SIG-M5 treated with dmso at 0.1 percent for 504 hours (cell line): Measurements from ENCODE around the gene RPS6KL1.
A peak's percentile ranks its signal among the peaks of the same experiment; 100 is the strongest.

ENCODE experiments used
- DNase-seq: peaks from one replicate; lab custom pipeline; 2025; ENCODE audit not compliant: unreplicated experiment; lab: John Stamatoyannopoulos, UW

The RPS6KL1 gene, protein sequence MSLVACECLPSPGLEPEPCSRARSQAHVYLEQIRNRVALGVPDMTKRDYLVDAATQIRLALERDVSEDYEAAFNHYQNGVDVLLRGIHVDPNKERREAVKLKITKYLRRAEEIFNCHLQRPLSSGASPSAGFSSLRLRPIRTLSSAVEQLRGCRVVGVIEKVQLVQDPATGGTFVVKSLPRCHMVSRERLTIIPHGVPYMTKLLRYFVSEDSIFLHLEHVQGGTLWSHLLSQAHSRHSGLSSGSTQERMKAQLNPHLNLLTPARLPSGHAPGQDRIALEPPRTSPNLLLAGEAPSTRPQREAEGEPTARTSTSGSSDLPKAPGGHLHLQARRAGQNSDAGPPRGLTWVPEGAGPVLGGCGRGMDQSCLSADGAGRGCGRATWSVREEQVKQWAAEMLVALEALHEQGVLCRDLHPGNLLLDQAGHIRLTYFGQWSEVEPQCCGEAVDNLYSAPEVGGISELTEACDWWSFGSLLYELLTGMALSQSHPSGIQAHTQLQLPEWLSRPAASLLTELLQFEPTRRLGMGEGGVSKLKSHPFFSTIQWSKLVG

DNA sequence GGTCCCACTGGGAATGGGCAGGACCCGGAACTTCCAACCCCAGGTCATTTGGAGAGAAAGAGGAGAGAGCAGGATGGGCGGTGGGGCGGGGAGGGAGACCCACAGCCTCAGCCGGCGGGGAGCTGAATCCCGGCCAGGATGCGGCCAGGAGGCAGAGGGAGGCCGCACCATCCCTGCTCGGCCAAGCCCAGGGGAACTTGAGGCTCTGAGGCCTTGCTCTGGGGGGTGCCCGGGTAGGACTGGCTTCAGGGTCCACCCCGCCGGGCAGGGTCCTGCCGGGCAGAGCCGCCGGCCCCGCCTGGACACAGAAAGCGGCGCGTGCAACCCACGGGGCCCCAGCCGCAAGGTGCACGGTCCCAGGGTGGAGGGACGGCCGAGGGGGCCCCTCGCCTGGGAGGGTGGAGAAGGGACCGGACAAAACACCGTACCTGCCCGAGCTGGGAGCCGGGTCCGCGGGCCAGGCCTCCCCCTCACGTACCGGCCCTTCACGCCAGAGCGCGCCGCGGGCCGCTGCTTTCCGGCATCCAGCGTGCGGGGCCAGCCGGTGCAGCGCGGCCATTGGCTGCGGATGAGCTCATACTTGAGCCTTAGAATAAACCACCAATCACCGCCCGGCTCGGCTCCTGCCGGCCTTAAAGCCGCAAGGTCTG is at the start of gene RPS6KL1:
RPS6KL1 (minus strand) TSS at position 509 of the 650 bp plus-strand sequence. CDS start 1,719 bp downstream, outside the sequence.
- peak; percentile 81 for DNase-seq

DNA sequence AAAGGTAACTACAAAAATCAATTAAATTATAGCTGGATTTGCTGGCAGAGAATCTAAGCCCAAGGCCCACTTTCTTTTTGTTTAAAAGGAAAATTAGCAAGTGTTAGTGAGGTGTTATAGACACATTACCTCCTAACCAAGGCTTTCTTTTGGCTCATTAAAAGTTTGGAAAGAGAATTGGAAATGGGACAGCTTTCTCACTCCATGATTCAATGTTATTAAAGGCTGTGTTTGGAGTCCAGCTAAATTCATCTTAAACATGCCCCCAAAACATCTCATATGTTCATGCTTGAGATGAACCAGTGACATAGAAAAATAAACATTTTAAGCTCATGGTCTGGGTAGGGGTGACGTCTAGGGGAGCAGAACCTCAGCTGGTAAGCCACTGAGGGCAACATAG is 45.8 kb upstream of the RPS6KL1 start:
- DNase-seq, result no peak

DNA sequence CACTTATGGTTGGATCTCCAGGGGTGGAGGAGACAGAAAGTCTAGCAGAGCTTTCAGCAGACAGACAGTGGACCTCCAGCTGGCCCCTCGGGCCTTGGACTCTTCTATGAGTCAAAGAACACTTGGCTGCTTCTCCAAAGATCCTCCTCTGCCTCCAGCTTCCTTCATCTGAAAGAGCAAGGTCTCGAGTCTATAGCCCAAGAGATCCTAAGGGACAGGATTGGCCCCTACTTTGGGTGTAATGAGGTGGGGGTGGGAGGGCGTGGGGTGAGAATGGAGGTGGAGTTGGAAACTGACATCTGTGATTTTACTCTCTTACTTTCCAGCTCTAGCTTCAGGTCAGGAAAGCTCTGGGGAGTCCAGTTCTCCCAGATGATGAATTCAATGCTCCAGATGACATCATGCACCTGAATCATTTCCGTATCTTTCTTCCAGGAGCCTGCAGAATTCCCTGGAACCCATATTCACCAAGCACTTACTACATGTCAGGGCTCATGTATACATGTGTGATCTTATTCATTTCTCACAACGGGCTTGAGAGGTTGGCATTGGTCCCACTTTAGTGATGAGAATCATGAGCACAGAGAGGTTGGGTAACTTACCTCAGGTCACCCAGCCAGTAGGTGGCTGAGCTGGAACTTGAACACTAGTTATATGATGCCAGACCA is 42.6 kb upstream of the RPS6KL1 start:
- no peak for DNase-seq

DNA sequence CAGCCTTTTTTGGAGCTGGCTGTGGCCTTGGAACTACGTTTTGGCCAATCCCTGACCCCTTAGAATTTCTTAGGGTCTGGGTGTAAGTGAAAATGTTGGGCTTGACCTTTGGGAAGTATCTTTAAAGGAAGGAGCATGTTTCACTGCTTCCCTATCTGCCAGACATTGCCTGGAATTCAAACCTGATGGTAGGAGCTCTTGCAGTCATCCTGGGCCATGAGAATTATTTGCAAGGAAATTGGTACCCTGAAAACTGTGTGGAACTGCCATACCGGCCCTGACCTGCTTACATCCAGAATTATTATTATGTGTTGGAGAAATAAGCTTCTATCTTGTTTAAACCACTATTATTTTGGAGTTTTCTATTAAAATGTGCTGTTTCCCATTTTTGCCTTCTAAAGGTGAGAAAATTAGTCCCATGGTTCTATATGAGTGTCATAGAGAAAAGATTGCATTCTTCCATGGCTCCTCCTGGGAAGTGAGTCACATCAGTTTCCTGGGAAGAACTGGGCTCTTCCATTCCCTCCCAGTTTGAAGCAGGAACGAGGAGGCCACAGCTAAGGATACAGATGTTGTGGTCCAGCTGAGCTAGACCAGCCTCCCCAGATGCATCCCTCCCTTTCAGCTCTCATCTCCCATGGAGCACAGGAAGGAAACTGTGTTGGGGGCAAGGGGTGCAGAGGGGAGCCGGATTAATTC is 41.9 kb upstream of the RPS6KL1 start:
- no peak for DNase-seq

DNA sequence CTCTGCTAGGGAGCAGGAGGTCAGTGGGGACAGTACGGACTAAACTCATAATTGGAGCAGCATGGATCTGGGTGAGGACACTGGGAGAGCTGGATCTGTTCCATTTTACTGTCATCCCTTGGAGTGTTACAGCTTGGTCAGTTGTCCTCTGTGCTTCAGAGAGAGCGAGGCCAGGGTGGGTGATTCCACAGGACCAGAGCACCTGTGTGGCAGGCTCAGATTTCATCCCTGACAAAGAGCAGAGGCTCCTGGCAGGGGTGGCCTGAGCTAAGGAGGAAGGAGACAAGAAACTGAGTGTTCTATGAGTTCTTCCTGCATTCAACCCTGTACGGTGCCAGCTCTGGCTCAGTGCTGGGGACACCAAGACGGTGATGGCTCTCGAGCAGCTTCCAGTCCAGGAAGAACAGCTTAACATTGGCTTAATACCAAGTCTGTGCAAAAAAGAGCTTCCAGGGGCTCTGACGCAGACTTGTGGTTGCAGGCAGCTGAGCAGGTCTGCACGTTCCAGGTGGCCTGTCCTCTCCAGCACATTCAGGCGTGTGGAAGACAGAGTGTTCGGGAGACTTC is 40.7 kb upstream of the RPS6KL1 start:
- DNase-seq, result no peak

DNA sequence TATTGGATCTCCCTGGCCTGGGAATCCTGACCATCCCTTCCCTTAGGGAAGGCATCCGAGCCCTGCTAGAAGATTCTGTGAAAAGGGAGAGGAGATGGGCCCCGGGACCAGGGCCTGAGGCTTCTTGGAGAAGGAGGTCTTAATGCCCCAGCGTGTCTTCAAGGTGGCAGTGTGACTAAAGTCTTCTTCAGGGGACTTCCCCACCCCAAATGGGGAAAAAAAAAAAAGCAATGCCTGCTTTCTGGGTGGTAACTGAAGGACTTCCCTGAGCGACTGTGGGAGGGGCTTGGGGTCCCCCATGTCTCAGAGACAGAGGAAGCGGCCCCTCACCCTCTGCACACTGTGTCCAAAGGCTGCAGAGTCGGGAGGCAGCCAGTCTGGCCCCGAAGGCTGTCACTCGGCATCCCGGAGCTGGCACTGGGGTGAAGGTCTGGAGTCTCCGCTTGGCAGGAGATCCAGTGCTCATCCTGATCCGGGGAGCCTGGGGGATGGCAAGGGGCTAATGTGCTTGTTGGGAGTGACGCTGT is 40.2 kb upstream of the RPS6KL1 start:
- no peak for DNase-seq

DNA sequence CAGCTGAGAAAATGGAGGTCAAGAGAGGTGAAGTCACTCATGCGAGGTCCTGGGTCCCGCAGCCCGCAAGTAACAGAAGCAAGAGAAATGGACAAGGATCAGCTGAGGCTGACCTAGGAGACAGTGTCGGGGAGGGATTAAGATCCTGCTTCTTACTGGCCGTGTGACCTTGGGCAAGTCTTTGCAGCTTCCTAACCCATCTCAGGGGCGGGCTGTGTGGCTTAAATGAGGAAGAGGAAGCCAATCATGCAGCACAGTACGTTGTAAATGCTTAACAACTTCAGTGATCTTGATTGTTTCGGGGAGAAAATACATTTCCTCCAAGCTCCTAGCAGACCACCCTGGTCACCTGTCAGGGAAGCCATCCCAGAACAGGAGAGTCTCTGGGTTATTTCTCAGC is 39.4 kb upstream of the RPS6KL1 start:
- peak; percentile 57 for DNase-seq

DNA sequence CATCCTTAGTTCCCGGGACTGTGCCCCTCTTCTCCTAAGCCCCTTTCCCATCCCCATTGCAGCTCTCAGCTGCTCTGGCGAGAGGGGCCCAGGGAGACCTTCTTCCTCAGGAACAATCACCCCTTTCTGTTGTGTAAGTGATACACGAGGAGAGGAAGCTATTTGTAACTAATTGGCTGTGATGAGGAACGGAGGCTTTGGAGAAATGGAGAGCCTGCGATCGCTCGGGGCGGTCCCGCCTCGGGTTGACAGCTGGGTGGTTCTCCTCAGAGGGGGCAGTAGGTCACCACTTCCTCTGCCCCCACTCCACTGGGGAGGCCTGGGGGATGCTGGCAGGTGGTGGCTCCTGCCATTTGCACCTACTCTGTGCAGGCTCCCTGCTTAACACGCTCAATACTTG is 39.0 kb upstream of the RPS6KL1 start:
- DNase-seq, result no peak

DNA sequence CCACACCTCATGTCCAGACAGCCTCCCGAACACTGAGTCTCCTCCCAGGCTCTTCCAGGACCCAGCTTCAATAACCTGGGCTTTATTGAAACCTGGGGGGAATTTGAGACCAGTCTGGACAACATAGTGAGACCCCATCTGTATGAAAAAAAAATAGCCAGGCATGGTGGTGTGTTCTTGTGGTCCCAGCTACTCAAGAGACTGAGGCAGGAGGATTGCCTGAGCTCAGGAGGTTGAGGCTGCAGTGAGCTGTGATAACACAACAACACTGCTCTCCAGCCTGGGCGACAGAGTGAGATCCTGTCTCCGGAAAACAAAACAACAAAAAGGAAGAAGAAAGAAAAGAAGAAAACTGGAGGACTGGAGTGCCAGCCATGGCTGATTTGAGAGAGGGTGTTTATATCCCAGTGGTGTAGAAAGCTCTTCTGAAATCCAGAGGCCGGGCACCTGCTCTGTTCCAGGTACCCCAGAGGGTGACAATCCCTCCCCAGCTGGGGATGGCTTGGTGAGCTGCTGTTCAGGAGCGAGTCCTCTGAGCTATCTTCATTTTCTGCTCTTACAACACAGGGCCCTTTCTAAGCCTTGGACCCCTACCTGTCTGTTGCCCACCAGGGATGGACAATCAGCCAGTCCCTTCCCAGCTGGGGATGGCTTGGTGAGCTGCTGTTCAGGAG is 38.3 kb upstream of the RPS6KL1 start:
- no peak for DNase-seq

DNA sequence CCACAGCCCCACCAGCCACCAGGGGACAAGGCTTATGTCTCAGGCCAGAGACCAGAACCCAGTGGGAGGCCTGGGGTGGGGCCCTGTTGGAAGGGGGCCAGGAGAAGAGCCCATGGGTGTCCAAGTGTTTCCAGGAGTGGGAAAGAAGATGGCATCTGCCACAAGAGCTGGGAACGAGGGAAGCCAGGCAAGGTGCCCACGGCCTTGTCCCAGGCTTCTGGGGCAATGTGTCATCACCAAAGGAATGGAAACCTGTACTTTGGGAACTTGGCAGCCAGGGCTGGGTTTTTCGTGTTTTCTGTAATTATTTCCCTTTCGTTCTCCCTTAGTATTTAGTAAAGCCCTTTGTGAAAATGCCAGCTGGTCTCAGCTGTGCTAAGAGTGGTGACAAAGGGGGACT is 37.7 kb upstream of the RPS6KL1 start:
- no peak for DNase-seq

DNA sequence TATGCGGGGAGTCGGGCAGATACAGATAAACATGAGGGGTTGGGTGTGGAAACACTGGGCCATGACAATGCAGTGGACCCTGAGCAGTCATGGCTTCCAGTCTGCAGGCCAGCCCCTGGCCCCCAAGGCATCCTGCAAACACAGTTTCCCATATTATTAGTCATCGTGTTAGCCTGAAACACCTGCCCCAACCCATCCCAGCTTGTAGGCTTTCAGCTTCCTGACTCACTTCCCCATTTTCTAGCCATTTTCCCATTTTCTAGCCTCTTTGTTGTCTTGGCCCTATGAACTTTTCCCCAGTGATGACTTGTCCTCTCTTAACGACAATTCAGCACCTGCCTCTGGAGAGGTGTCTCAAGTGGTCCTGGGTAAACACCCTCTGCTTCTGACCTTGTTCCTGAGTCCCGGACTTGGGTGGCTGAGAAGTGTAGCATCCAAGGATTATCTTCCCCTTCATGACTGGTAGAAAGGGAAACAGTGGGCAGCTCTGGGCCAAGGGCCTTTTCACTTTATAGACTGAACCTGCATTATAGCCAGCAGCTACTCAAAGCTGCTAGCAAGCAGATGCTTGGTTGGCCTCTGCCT is 36.6 kb upstream of the RPS6KL1 start:
- no peak for DNase-seq

DNA sequence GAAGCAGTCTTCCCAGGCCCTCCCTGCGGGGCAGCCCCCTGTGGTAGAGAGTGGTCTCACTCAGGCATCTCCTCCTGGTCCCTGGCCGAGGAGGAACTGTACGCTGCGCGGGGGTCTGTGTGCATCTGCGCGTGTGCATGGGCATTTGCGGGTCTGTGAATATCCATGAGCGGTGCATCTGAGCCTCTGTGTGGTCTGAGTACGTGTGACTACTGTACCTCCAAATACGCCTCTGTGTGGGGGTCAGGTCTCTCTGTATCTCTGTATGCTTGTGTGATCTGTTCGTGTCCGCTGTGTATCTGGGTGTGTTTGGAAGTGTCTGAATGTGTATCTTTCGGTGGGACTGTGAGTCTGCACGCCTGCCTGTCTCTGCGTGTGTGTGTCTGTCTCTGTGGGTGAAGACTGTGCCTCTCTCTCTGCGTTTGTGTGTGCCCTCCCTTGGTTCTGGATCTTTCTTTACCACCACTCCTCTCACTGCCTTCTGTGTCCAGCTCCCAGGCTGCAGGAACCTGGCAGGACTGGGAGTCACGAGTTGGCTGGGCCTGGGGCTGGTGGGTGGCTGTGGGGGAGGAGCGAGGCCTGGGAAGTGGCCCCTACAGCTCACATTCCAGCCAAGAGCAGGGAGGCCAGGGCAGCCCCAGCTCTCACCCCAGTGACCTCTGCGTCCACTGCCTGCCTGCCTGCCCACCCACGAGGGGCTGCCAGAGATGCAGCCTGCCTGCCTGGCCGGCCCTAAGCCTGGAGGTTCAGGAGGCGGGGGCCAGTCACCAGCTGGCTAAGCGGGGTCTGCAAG is 33.4 kb upstream of the RPS6KL1 start:
- DNase-seq, result no peak

DNA sequence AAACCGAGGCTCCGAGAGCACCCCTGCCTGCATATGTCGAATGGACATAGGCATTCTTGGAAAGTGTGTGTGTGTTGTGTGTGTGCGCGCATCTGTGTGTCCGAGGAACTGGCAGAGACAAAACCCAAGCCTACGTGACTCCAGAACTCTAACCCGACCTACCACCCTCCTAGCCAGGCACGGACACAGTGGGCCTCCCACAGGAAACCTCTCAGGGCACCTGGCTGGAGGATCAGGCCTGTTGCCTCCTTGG is 32.9 kb upstream of the RPS6KL1 start:
- DNase-seq, result no peak

DNA sequence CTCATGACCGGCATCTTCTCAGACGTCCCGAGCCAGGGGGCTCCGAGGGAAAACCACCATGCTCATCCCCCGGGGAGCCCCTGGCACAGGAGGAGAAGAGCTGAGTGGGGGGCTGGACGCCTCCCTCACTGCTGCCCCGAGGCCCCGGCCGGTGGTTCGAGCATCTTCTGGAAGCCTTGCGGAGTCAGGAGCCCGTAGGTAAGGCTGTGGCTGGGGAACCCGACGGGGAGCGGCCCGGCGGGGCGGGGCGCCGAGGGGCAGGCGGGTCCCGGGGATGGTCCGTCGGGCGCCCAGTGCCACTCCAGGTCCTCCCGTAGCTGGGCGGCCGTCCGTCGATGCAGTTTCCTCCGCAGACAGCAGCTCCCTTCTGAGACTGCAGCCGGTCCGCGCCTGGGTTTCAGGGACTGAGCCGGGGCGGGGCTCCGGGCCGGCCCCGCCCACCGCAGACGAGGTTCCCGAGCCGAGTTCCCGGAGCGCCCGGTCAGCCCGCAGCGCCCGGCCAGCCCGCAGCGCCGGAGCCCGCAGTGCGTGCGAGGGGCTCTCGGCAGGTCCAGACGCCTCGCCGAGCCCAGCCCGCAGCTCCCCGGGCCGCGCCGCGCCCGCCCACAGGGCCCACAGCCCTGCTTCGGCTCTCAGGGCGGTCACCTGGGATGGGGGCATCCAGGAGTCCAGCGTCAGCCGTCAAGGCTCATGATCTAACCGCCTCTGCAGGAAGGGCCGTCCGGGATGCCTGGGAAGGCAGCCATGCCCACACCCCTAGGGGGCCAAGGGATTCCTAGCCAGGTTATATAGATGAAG is 32.4 kb upstream of the RPS6KL1 start, which contains the start of gene PGF:
PGF (minus strand) TSS at position 369 of the 798 bp plus-strand sequence; CDS start at position 14, 355 bp downstream.
- DNase-seq, result peak; percentile 22

DNA sequence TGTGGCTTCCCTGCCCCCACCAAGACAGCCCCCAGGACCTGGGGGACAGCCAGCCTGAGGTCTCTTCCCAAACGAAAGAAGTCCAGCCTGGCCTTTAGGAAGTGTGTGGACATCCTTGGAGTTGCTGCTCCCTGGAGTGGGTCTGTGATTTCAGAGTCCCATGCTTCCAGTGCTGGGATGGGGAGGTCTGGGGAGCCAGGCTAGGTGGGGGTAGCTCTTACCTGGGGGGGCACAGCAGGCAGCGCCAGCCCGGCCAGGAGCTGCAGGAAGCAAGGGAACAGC is 31.8 kb upstream of the RPS6KL1 start:
- DNase-seq, result no peak

DNA sequence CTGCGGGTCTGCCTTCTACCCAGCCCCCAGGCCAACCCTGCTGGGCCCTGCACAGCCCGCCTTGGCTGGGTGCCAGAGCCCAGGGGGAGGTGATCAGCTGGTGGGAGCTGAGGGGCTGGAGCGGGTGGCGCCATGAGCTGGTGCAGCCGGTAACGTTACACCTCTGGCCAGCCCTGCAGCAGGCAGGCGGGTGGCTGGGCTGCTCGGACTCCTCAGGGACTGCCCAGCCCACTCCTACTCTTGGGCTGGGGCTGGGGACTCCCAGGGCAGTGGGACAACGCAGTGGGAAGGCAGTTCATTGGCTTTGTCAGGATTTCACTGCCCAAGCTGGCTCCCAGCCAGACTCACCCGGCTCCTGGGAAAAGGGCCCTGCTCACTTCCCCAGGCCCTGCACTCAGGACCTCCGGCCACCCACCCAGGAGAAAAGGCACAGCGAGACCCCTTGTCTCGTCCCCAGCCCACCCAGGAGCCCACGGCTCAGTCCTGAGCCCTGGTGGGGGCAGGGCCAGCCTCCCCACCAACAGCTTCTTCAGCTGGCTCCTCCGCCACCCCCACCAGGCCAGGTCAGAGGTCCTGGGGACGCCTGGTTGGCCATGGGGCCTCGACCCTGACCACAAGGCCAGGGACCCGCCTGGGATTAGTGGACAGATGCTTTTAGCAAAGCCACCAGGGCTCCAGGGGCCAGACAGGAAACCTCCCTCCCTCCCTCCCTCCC is 31.3 kb upstream of the RPS6KL1 start:
- DNase-seq, result no peak

DNA sequence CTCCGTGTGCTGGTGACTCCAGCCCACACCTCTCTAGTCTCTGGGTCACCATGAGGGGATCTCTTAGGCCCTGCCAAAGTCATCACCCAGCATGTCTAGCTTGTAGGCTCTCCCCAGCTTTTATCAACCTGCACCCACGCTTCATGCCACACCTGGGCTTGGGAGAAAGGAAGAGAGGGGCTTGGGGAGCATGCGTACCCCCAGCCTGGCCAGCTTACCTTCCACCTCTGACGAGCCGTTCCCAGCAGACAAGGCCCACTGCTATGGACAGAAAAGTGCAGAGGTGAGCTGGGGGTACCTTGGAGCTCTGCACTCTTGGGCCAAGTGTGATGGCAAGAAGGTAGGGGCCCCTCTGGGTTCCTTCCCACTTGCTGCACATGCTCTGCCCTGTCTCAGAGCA is 30.6 kb upstream of the RPS6KL1 start:
- no peak for DNase-seq
